Measurements from ENCODE around the gene PITPNC1. TPM values are rescaled to one million over a fixed set of nuclear protein-coding genes. Genes with fewer than 3 reads are reported as not detected.

Gene PITPNC1
- total and polyA plus RNA-seq, 2 donors (not counting 3 experiments of a cell fraction or from before 2014, with no cell fraction given), result 2.4 to 9.6 TPM

GRCh38 chr17:67448449-67448848 lies 71.4 kb downstream of the PITPNC1 start:
- no peaks in the 10 kb centered on the region for H3K27me3 ChIP-seq (ENCODE audit: control insufficient read depth in 2 of 2, insufficient read depth in 2 of 2, low read length in 2 of 2)
- no peaks in the 10 kb centered on the region for H3K36me3 ChIP-seq (ENCODE audit: control insufficient read depth in 2 of 2, extremely low read depth in 1 of 2, insufficient read depth in 2 of 2, low read length in 2 of 2)
- no peaks in the 10 kb centered on the region for H3K9me1 ChIP-seq (replicated peaks; ENCODE audit: control insufficient read depth, extremely low read depth, insufficient read depth, low read length)
- H3K4me1 ChIP-seq (ENCODE audit: control insufficient read depth, extremely low read depth, insufficient read depth, low read length), result peaks cover 13% of the 10 kb centered on the region
- CTCF ChIA-PET, result interaction anchor here (0.8 kb wide), 1 partner anchor 9 kb away, joined by 3 read pairs; no protein-coding TSS in a partner anchor
- dilution Hi-C loops (cut with MboI; ENCODE audit: extremely low pct_ligation_motif_present, low sequenced_read_pairs), result no loop called here
- H3K27ac ChIP-seq (ENCODE audit: insufficient read depth, low read depth, low read length), result no peak overlapping the region
- no peak overlapping the region for H3K9ac ChIP-seq (replicated peaks; ENCODE audit: extremely low read depth, insufficient read depth, low read length)
- H2AFZ ChIP-seq (ENCODE audit: low read depth, low read length), result no peak overlapping the region
- H3K79me2 ChIP-seq (ENCODE audit: control insufficient read depth, insufficient read depth, low read length), result no peaks in the 10 kb centered on the region
- no peaks in the 10 kb centered on the region for H4K20me1 ChIP-seq (replicated peaks; ENCODE audit: control insufficient read depth, extremely low read depth, insufficient read depth, low read length)
- DNase-seq (ENCODE audit: low read depth, low spot score) (no peak), FAIRE-seq (no peak)
- POLR2A ChIA-PET, result no interaction called here
- H3K4me2 ChIP-seq (ENCODE audit: insufficient read depth, low read length), result no peak overlapping the region
- no peaks in the 10 kb centered on the region for H3K9me3 ChIP-seq (replicated peaks; ENCODE audit: control insufficient read depth, insufficient read depth, low read length)
- intact Hi-C loops (cut with micrococcal nuclease), result no loop called here
- H3K4me3 ChIP-seq (replicated peaks in 1 of 3; ENCODE audit: insufficient read depth in 1 of 3, low read depth in 1 of 3, low read length in 3 of 3), result no peak overlapping the region
- no TSS peak for BruUV-seq (replicated peaks)
- TF ChIP-seq JUN (IDR thresholded peaks at IDR 0.05; ENCODE audit: borderline replicate concordance, insufficient read depth, insufficient read length, low read depth), result no peak
- no peak for TF ChIP-seq EZH2 (IDR thresholded peaks at IDR 0.05; ENCODE audit: borderline replicate concordance, low read depth, low read length, severe bottlenecking)
- no peak for TF ChIP-seq MAX (IDR thresholded peaks at IDR 0.05; ENCODE audit: insufficient read depth, insufficient read length)
- no peak for TF ChIP-seq FOS (IDR thresholded peaks at IDR 0.05; ENCODE audit: borderline replicate concordance, insufficient read depth, low read length)
- TF ChIP-seq, protein P1, sequence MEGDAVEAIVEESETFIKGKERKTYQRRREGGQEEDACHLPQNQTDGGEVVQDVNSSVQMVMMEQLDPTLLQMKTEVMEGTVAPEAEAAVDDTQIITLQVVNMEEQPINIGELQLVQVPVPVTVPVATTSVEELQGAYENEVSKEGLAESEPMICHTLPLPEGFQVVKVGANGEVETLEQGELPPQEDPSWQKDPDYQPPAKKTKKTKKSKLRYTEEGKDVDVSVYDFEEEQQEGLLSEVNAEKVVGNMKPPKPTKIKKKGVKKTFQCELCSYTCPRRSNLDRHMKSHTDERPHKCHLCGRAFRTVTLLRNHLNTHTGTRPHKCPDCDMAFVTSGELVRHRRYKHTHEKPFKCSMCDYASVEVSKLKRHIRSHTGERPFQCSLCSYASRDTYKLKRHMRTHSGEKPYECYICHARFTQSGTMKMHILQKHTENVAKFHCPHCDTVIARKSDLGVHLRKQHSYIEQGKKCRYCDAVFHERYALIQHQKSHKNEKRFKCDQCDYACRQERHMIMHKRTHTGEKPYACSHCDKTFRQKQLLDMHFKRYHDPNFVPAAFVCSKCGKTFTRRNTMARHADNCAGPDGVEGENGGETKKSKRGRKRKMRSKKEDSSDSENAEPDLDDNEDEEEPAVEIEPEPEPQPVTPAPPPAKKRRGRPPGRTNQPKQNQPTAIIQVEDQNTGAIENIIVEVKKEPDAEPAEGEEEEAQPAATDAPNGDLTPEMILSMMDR (IDR thresholded peaks at IDR 0.05; ENCODE audit: extremely low read depth in 1 of 2, insufficient read depth in 1 of 2, low read depth in 1 of 2, low read length in 2 of 2), result no peak
- no peak for TF ChIP-seq MYC (IDR thresholded peaks at IDR 0.05; ENCODE audit: low read depth, low read length)
- no peak for TF ChIP-seq POLR2A (IDR thresholded peaks at IDR 0.05; ENCODE audit: low read depth, low read length)
- TF ChIP-seq POLR2AphosphoS5 (IDR thresholded peaks at IDR 0.05; ENCODE audit: insufficient read depth, low read depth, low read length), result no peak
- TF ChIP-seq GATA2 (IDR thresholded peaks at IDR 0.05; ENCODE audit: insufficient read depth, insufficient read length, low read depth, low read length), result no peak

Measured in endothelial cell of umbilical vein (primary cell).